Activated CD4-positive, alpha-beta T cell treated with anti-CD3 and anti-CD28 coated beads for 1 hour (primary cell): ENCODE measurements around the gene WDR64.
"Not testable (repeated sequence)": the region's sequence is repeated elsewhere in the genome, so short reads cannot be mapped to it uniquely, and the experiment has no call there.

Experiments
- DNase-seq: peaks from one replicate; pipeline ENCODE4 v3.0.0-alpha.2; 2020

WDR64 gene

DNA sequence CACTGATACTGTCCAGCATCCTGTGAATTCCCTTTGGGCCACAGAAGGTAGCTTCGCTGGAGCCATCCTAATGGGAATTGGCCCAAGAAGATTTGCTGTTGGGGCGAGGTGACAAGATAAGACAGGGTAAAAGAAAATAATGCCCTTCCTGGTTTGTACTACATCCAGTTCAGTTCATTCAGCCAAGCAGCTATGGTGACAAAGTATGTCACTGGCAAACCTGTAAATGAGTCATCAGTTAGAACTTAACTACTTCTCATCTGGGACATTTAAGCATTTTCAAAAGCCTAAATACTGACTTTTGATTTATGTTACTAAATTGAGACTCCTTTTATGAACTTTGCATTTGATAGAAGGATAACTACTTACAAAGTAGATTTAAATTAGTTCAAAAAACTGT is 54.2 kb downstream of the WDR64 start:
- no peak for DNase-seq

GRCh38 chr1:241706967-241707366 is 54.9 kb downstream of the WDR64 start:
- DNase-seq = no peak

GRCh38 chr1:241707442-241707841 is 55.4 kb downstream of the WDR64 start:
- no peak for DNase-seq

DNA sequence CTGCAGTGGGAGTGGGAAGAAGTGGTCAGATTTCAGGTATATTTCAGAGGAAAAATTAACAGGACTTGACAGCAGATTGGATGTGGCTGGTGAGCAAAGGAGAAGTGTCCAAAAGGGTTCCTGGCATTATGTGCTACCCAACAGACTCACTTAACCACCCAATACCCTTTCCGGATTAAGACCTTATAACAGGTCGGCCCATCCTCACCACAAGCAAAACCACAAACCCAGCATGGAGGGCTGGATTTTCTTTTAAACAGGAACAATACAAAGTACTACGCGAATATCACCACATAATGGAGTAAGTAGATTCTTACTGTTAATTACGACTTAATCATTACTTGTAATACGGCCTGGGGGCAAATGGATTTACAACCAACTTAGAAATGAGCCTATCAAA is 59.2 kb downstream of the WDR64 start:
- DNase-seq = no peak

GRCh38 chr1:241713316-241713715 is 61.2 kb downstream of the WDR64 start:
- no peak for DNase-seq

- no peak for DNase-seq
Measured at GRCh38 chr1:241714321-241715218, 62.5 kb downstream of the WDR64 start.

- DNase-seq = no peak
Measured at GRCh38 chr1:241715435-241715834, 63.4 kb downstream of the WDR64 start.

DNA sequence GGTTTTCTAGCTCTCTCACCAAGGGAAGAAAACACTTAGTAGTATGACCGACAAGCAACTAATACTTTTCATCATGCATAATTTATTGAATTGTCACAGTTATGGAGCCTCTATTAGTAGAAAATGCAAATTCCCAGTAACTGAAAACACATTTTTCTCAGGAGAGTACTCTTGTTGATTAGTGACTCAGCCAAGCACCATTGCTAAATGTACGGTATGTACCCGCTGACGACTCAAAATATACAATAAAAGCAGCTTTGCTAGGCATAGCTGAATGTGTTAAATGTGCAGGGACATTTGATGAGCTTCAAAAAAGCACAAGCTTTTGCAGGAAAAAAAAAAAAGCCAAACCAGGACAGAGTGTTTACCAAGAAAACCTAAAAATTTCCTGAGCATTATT is 63.9 kb downstream of the WDR64 start:
- DNase-seq = no peak

DNA sequence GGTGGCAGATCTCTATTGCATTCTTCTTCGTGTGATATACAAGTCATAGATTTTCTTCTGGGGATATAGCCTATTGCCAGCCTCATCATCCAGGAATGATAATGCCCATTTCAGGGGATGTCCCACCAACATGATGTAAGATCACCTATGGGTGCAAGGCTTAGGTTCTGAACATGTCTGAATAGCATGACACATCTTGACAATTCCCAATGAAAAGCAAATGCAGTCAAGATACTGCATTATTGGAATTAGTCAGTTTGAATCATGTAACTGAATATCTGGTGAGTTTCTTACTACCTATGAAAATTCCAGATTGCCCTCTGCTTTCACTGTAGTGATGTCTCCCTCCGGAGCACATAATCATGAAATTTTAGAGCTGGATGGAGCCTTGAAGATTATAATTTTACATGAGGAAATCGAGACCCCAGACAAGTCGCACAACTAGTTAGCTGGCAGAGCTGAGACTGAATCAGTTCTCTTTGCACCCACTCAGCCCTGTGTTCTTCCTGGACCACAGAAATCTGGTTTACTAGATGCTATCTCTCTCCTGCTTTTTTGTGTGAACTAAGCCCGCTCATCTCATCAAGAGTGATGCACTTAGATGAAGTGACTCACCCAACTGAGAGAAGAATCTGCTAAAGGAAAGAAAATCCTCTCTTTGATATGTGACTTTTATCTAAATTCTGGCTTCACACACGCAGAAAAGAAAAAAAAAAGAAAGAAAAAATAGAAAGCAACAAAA is 65.0 kb downstream of the WDR64 start:
- no peak for DNase-seq

DNA sequence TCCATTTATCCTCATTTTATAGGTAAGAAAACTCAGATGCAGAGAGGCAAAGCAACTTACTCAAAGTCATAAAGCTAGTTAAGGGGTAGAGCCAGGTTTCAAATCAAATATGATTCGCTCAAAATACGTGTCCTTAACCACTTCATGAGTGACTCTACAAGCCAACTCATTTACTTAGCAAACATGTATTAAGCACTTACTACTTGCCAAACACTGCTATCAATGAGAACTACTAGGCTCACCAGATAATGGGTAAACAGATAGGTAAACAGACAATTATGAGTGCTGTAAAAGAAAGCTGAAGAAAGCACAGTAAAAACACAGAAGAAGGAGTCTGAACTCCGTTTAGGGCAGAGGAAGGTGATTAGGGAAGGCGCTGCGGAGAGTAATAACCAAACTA is 65.9 kb downstream of the WDR64 start:
- DNase-seq = no peak

- DNase-seq = no peak
Measured at GRCh38 chr1:241721011-241721410, 68.9 kb downstream of the WDR64 start.

- no peak for DNase-seq
Measured at GRCh38 chr1:241722947-241723346, 70.9 kb downstream of the WDR64 start.

DNA sequence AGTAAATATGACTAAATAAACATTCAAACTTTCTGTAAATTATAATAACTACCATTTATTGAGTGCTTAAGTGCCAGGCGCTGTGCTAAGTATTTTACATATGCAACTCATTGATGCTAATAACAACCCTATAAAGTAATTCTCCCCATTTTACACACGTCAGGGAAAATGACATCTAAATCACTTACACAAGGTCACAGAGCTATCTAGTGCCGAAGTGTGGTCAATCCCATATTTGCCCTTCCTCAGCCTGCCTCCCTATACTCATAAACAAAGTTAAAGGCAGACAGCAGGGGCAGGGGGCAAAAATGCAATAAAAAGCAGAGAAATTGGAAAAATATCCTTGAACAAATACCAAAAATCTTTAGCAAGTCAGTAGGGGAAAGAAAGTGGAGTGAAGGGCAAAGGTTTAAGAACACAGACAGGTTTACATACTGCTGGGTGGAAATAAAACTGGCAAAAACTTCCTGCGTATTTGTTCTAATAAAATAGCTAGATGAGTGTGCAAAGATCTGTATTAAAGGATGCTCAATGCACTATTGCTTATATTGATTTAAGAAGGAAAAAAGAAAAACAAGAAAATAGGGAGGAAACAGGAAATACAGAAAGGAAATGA is 72.8 kb downstream of the WDR64 start:
- no peak for DNase-seq

DNA sequence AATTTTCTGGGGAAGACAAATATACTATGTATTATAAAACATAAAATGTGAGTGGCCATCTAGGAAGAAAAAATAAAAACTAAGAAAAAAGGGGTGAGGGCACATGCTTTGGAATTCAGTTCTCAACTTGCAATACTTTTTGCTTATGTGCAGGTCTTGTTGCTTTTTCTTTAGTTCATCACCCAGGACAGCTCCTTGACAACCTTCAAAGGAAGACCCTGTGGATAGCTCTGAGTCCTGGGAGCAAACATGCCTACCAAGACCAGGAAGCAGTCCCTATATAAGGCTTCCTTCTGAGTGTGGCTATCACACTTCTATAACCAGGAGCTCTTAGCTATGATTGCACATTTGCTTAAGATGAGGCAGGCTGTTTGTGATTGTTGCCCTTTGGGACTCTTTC is 78.0 kb downstream of the WDR64 start:
- DNase-seq = no peak

GRCh38 chr1:241733899-241734298 is 81.8 kb downstream of the WDR64 start:
- DNase-seq = no peak

- no peak for DNase-seq
Measured at GRCh38 chr1:241734533-241734932, 82.5 kb downstream of the WDR64 start.

DNA sequence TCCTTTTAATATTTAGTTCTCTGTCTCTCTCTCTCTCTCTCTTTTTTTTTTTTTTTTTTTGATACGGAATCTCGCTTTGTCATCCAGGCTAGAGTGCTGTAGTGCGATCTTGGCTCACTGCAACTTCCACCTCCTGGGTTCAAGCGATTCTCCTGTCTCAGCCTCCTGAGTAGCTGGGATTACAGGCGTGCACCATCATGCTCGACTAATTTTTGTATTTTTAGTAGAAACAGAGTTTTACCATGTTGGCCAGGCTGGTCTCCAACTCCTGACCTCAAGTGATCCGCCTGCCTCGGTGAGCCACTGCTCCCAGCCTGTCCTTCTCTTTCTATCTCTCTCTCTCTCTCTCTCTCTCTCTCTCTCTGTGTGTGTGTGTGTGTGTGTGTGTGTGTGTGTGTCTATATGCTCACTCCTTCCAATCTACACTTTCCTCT is 83.4 kb downstream of the WDR64 start:
- not testable (repeated sequence) for DNase-seq

DNA sequence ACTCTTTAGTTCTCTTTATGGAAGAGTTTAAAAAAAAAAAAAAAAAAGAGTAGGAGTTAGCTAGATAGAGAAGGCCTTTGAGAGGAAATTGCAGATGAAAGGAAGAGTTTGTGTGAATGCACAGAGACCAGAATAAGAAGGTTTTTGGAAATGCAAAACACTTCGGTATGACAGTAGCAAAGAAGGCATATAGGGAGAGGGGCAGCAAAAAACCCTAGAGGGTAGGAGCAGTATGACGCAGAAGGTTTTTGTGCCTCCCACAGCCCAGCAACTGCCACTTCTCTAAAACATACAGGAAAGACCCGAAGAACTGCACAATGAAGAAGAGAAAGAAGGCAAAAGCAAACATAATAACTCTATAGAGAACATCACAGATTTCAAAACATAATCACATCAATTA is 84.3 kb downstream of the WDR64 start:
- no peak for DNase-seq

DNA sequence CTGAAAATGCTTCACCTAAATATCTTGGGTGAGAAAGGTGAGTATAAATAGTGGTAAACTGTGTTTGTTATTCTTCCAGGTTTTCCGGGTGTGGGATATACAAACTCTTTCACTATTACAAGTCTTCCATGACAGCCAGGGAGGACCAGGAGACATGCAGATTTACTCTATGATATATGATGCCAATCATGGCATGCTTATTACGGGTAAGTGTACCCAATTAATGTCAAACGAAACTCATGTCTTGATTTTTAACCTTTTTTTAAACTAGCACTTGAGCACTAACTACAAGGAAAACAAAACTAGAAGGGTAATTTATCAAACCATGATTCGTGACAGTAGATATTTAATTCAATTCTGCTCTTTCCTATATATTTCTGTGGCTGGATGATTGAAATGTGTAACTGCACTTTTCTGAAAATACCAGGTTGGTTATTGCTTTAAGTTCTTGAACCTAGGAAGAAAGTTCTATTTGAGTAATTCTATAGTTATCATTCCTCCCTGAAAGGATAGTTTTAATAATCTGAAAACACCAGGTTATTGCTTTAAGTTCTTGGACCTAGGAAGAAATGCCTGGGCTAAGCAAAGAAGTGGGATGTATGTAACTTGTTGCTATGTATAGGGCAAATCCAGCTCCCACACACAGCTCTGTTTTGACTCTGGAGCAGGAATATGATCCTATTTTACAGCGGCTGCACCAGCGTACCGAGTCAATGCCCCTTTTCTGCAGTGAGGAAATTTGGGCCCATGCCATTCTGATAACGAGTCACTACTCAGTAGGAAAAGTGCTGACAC is 86.4 kb downstream of the WDR64 start:
- no peak for DNase-seq

- no peak for DNase-seq
Measured at GRCh38 chr1:241742084-241742483, 90.0 kb downstream of the WDR64 start.

- DNase-seq = no peak
Measured at GRCh38 chr1:241744591-241744990, 92.5 kb downstream of the WDR64 start.

DNA sequence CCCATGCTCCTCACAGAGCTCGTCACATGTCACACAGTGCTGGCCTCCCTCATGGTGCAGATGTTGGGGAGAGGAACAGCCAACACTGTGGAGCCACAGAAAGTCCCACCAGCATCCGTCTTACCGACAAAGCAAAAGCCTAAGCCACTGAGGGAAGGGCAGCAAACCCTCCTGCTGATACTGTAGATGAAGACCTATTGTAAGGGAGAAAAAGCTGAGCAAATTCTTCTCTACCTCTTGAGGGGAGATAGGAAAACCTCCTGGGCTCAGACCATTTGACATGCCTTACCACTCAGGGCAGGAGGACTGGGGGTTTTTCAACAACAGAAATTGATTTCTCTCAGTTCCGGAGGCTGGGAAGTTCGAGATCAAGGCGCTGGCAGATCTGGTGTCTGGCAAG is 95.9 kb downstream of the WDR64 start:
- DNase-seq = no peak
